Measurements from ENCODE around the gene USP14. TPM values are rescaled to one million over a fixed set of nuclear protein-coding genes. Genes with fewer than 3 reads are reported as not detected.

USP14 gene
- total RNA-seq, 1 experiment from 2014 or later, result 72.4 TPM

GRCh38 chr18:199768-200167 lies 41.4 kb downstream of the USP14 start:
- no peak overlapping the region for H3K4me3 Mint-ChIP-seq
- no peaks in the 10 kb centered on the region for H3K9me3 Mint-ChIP-seq
- ATAC-seq, result no peak
- ChIA-PET POLR2A (no interaction called here), CTCF (no interaction called here)
- H3K27ac Mint-ChIP-seq, result no peak overlapping the region
- no peak for DNase-seq (ENCODE audit: low spot score)
- H3K36me3 Mint-ChIP-seq, result peaks cover 56% of the 10 kb centered on the region
- no peak for TF ChIP-seq USF1 (CRISPR knock-in tag; IDR thresholded peaks at IDR 0.05)
- no peaks in the 10 kb centered on the region for H3K27me3 Mint-ChIP-seq (ENCODE audit: low read depth)
- H3K4me1 Mint-ChIP-seq, result no peaks in the 10 kb centered on the region

- Mint-ChIP-seq H3K9me3 (no peaks in the 10 kb centered on the region), H3K27ac (peak overlapping the region; percentile 16; the same call in 1 of the 2 replicates), H3K4me3 (no peak overlapping the region), H3K27me3 (ENCODE audit: low read depth) (no peaks in the 10 kb centered on the region), H3K4me1 (peaks cover 19% of the 10 kb centered on the region), H3K36me3 (peaks cover 67% of the 10 kb centered on the region)
- no peak for DNase-seq (ENCODE audit: low spot score)
- ChIA-PET POLR2A (no interaction called here), CTCF (no interaction called here)
- TF ChIP-seq ATF2 (CRISPR knock-in tag; IDR thresholded peaks at IDR 0.05; ENCODE audit: borderline replicate concordance, low read depth) (no peak), RORB (CRISPR knock-in tag; IDR thresholded peaks at IDR 0.05) (no peak), TCF7 (CRISPR knock-in tag; IDR thresholded peaks at IDR 0.05; ENCODE audit: low read depth) (no peak), GABPB1 (CRISPR knock-in tag; IDR thresholded peaks at IDR 0.05) (no peak), ZNF671 (CRISPR knock-in tag; IDR thresholded peaks at IDR 0.05) (no peak)
- no peak for ATAC-seq
Measured at GRCh38 chr18:210075-210474, 51.7 kb downstream of the USP14 start.

- DNase-seq (ENCODE audit: low spot score) (no peak), ATAC-seq (peak; percentile 57)
- H3K36me3 Mint-ChIP-seq, result peaks cover 67% of the 10 kb centered on the region
- TF ChIP-seq NFE2L1 (CRISPR knock-in tag; IDR thresholded peaks at IDR 0.05) (no peak), IRF2 (CRISPR knock-in tag; IDR thresholded peaks at IDR 0.05; ENCODE audit: borderline replicate concordance, low read depth) (no peak), STAT6 (CRISPR knock-in tag; conservative IDR thresholded peaks at IDR 0.05; ENCODE audit: low read depth) (no peak), RELA (CRISPR knock-in tag; IDR thresholded peaks at IDR 0.05; ENCODE audit: borderline replicate concordance) (no peak), CTCF (IDR thresholded peaks at IDR 0.05) (no peak), MXD4 (CRISPR knock-in tag; IDR thresholded peaks at IDR 0.05; ENCODE audit: borderline replicate concordance) (no peak), USF1 (CRISPR knock-in tag; IDR thresholded peaks at IDR 0.05) (no peak), GTF2I (CRISPR knock-in tag; conservative IDR thresholded peaks at IDR 0.05) (no peak), JUN (CRISPR knock-in tag; IDR thresholded peaks at IDR 0.05) (no peak), TP53 (CRISPR knock-in tag; IDR thresholded peaks at IDR 0.05) (no peak)
- H3K9me3 Mint-ChIP-seq, result no peaks in the 10 kb centered on the region
- no peak overlapping the region for H3K4me3 Mint-ChIP-seq
- peak overlapping the region; percentile 35 for H3K27ac Mint-ChIP-seq
- peaks cover 19% of the 10 kb centered on the region for H3K4me1 Mint-ChIP-seq
- ChIA-PET CTCF (no interaction called here), POLR2A (no interaction called here)
- H3K27me3 Mint-ChIP-seq (ENCODE audit: low read depth), result no peaks in the 10 kb centered on the region
Measured at GRCh38 chr18:210733-211132, 52.4 kb downstream of the USP14 start.

Data from WTC11 (cell line).